Gastroesophageal sphincter (tissue), 3 donors: ENCODE data around the gene AMD1.

Experiments
- CTCF ChIP-seq, 4 experiments: fragments of 200-600 bp in 2 of 4; fragments of 450-650 bp in 2 of 4; sonication (generic) in 1 of 4; IDR thresholded peaks; one replicate each; pipeline ENCODE4 v1.5.1; 2017 to 2019; ENCODE audit warnings: antibody characterized with exemption in 4 of 4, mild to moderate bottlenecking in 2 of 4, moderate library complexity in 2 of 4
- POLR2AphosphoS5 ChIP-seq: sonication (generic); formaldehyde crosslinking; IDR thresholded peaks from one replicate; pipeline ENCODE4 v1.6.1; 2017; ENCODE audit warnings: antibody characterized with exemption

DNA sequence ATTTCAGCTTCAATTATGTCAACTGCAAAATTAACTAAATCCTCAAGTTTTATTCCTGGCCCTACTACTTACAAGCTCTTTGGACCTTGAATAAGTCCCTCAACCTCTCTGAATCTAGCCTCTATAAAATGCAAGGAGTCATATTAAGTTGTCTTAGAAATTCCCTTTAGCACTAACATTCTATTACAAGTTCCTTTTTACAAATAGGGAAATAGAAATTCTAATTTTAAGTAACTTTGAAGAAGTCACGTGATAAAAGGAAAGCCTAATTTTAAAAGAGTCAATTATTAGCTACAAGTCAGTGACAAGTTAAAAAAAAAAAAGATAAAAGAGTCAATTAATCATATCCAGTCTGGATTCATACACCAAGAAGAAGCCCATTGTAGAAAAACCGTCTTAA, 59.3 kb downstream of the AMD1 start:
- TF ChIP-seq CTCF (IDR thresholded peaks at IDR 0.05) (no peak), POLR2AphosphoS5 (no peak)
